Cardiac fibroblast (primary cell): ENCODE measurements around the gene ASNSD1.
A peak's percentile ranks its signal among the peaks of the same experiment; 100 is the strongest.
"Not testable (repeated sequence)": the region's sequence is repeated elsewhere in the genome, so short reads cannot be mapped to it uniquely, and the experiment has no call there.

Experiments
- DNase-seq, 2 donors: peaks; one replicate each; pipeline versions ENCODE4 v3.0.0 to v3.0.0-alpha.2; 2010; ENCODE audit warnings: low read depth in 2 of 2
- H3K4me3 ChIP-seq, 2 donors: replicated peaks in 1 of 2; 1 replicate in 1 of 2; 2 replicates in 1 of 2; pipeline ENCODE4 v1.5.1; 2011; ENCODE audit warnings: low read depth in 2 of 2, low read length in 2 of 2, mild to moderate bottlenecking in 2 of 2, moderate library complexity in 1 of 2
- TF ChIP-seq, protein P1 (sequence below): IDR thresholded peaks from one replicate; pipeline ENCODE4 v1.5.1; 2011; ENCODE audit warnings: low read depth, mild to moderate bottlenecking, low read length, inconsistent platforms

The ASNSD1 gene

DNA sequence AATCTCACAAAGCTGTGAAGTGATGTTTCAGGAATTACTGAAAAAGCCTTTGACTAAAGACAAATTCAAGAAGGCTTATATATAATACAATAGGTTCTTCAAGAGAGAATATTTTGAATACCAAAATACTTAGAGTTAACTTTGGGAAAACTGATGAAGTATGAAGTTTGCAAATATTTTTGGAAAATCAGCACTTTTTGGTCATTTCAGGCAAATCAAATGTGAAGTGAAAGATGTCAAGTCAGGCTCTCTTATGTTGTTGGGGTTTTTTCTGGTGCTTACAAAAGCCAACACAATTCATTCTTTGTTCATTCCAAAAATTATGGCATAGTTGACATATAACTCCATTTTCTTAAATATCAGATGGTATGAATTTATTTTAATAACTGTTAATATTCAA, 14.7 kb upstream of the ASNSD1 start:
- H3K4me3 ChIP-seq = no peak overlapping the region
- DNase-seq = no peak

DNA sequence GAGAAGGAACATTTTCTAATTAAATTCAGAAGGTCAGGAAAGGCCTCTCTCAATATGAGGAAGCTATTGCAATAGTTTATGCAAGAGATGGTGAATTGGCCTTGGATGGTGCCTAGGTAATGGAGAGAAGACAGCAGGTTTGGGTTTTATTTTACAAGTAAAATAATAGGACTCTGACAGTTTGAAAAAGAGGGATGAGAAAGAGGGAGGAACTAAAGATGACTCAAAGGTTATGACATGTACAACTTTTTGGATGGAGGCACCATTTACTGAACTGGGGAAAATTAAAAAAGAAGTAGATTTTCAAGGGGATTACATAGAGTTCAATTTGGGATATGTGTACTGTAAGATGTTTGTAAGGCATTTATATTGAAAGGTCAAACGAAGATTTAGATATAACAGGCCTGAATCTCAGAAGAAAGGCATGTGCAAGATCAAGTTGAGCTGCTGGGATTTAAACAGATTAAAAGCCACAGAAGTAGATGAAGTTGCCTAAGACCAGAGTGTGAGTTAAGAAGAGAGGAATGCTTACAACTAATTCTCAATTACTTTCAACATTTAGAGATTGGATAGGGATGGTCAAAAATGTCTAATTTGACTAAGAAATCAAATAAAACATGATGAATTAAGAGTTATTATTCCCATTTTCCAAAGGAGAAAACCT, 12.3 kb upstream of the ASNSD1 start:
- H3K4me3 ChIP-seq = no peak overlapping the region
- TF ChIP-seq, protein P1, sequence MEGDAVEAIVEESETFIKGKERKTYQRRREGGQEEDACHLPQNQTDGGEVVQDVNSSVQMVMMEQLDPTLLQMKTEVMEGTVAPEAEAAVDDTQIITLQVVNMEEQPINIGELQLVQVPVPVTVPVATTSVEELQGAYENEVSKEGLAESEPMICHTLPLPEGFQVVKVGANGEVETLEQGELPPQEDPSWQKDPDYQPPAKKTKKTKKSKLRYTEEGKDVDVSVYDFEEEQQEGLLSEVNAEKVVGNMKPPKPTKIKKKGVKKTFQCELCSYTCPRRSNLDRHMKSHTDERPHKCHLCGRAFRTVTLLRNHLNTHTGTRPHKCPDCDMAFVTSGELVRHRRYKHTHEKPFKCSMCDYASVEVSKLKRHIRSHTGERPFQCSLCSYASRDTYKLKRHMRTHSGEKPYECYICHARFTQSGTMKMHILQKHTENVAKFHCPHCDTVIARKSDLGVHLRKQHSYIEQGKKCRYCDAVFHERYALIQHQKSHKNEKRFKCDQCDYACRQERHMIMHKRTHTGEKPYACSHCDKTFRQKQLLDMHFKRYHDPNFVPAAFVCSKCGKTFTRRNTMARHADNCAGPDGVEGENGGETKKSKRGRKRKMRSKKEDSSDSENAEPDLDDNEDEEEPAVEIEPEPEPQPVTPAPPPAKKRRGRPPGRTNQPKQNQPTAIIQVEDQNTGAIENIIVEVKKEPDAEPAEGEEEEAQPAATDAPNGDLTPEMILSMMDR = no peak
- peak; percentile 58 to 62 for DNase-seq

More for the DNA sequence above, 14.7 kb upstream of the ASNSD1 start:
- TF ChIP-seq, protein P1 = no peak

- no peak overlapping the region for H3K4me3 ChIP-seq
- DNase-seq = no peak
- TF ChIP-seq, protein P1 = no peak
Measured at GRCh38 chr2:189651284-189651683, 10.0 kb upstream of the ASNSD1 start.

DNA sequence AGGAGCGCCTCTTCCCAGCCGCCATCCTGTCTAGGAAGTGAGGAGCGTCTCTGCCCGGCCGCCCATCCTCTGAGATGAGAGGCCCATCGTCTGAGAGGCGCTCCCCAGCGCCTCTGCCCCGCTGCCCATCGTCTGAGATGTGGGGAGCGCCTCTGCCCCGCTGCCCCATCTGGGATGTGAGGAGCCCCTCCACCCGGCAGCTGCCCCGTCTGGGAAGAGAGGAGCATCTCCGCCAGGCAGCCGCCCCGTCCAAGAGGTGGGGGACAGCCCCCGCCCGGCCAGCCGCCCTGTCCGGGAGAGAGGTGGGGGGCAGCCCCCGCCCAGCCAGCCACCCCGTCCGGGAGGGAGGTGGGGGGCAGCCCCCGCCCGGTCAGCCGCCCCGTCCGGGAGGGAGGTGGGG, 7.8 kb upstream of the ASNSD1 start:
- DNase-seq = not testable (repeated sequence)

GRCh38 chr2:189654641-189655040, 6.6 kb upstream of the ASNSD1 start:
- H3K4me3 ChIP-seq = no peak overlapping the region
- no peak for DNase-seq

More for the DNA sequence above, 7.8 kb upstream of the ASNSD1 start:
- not testable (repeated sequence) for H3K4me3 ChIP-seq

GRCh38 chr2:189657867-189658266, 3.4 kb upstream of the ASNSD1 start:
- peak; percentile 79 to 98 for DNase-seq
- no peak overlapping the region for H3K4me3 ChIP-seq
- TF ChIP-seq, protein P1 = no peak

More at GRCh38 chr2:189654641-189655040, 6.6 kb upstream of the ASNSD1 start:
- TF ChIP-seq, protein P1 = no peak

- TF ChIP-seq, protein P1 = no peak
- no peak overlapping the region for H3K4me3 ChIP-seq
- no peak for DNase-seq
Measured at GRCh38 chr2:189658306-189659212, 2.7 kb upstream of the ASNSD1 start.
